Thyroid gland (tissue), 4 donors: ENCODE results near the gene UBQLN4.

Source experiments
- POLR2A ChIP-seq, 2 donors: fragments of 450-650 bp; IDR thresholded peaks; one replicate each; pipeline ENCODE4 v1.6.1; 2017; ENCODE audit warnings: antibody characterized with exemption in 2 of 2, mild to moderate bottlenecking in 2 of 2, moderate library complexity in 1 of 2
- TF ChIP-seq, protein P1 (sequence below), 6 experiments: fragments of 200-600 bp in 3 of 6; fragments of 450-650 bp in 3 of 6; sonication (generic) in 3 of 6; IDR thresholded peaks; one replicate each; pipeline ENCODE4 v1.5.1; 2016 to 2019; ENCODE audit warnings: antibody characterized with exemption in 6 of 6, mild to moderate bottlenecking in 2 of 6, inconsistent platforms in 1 of 6, moderate library complexity in 1 of 6

GRCh38 chr1:156001662-156002171 lies 51.9 kb downstream of the UBQLN4 start:
- TF ChIP-seq, protein P1, sequence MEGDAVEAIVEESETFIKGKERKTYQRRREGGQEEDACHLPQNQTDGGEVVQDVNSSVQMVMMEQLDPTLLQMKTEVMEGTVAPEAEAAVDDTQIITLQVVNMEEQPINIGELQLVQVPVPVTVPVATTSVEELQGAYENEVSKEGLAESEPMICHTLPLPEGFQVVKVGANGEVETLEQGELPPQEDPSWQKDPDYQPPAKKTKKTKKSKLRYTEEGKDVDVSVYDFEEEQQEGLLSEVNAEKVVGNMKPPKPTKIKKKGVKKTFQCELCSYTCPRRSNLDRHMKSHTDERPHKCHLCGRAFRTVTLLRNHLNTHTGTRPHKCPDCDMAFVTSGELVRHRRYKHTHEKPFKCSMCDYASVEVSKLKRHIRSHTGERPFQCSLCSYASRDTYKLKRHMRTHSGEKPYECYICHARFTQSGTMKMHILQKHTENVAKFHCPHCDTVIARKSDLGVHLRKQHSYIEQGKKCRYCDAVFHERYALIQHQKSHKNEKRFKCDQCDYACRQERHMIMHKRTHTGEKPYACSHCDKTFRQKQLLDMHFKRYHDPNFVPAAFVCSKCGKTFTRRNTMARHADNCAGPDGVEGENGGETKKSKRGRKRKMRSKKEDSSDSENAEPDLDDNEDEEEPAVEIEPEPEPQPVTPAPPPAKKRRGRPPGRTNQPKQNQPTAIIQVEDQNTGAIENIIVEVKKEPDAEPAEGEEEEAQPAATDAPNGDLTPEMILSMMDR (IDR thresholded peaks at IDR 0.05), result peak in 1 of 6 experiments; percentile 20
- no peak for TF ChIP-seq POLR2A (IDR thresholded peaks at IDR 0.05)
